GM19043 (cell line): ENCODE results near the gene NUP205.
A peak's percentile ranks its signal among the peaks of the same experiment; 100 is the strongest.
"Not testable (repeated sequence)": the region's sequence is repeated elsewhere in the genome, so short reads cannot be mapped to it uniquely, and the experiment has no call there.

ENCODE experiments used
- ATAC-seq: cut with Tn5 transposase; IDR thresholded peaks from one replicate; pipeline ENCODE4 v1.9.1; 2021; ENCODE audit warnings: low read depth; ENCODE audit not compliant: unreplicated experiment

The NUP205 gene

DNA sequence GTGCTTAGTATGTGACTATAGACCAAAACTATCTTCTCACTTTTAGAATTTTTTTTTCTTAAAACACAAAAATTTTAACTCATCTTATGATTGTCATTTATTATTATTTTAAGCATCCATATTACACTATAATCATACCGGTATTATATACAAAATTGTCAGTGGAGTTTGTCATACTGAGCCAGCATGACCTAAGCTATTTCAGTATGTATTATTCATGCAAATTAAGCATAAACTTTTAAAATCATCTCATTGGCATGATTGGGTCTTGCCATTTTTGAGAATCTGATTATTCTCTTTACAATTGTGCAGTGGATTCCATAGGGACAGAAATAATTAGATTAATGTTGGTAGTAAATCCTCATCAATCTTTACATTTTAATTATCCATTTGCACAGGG lies 58.4 kb downstream of the NUP205 start:
- ATAC-seq = no peak

DNA sequence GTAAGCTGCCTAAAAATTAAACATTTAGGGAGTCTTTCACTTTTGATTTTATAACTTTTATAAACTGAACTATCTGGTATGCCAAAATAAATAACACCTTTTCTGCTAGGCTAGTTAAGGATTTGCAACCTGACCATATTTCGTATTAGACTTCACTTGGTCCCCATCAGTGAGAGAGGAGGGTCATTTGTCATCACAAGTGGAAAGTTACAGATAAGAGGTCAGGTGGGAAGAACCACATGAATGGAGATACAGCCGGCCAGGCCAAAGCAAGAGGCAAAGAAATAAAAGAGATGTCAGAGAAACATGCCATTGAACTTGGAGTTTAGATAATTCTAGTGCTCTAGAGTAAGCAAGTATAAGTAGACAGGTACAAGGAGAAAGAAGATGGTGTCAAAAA lies 60.1 kb downstream of the NUP205 start:
- ATAC-seq = no peak

- ATAC-seq = no peak
Measured at GRCh38 chr7:135618510-135618909, 60.8 kb downstream of the NUP205 start.

DNA sequence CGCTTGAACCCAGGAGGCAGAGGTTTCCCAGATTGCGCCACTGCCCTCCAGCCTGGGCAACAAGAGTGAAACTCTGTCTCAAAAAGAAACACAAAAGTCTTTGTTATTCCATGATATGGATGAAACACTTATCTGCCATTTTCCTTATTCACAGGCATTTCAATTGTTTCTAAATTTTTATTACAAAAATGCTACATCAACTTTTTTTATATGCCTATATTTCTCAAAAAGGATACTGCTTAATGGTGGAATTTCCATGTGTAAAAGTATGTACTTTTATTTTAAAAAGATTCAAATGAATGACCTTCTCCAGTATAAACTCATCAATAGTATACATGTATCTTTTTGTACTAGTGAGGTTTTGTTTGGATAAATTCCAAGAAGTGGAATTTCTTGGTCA lies 62.7 kb downstream of the NUP205 start:
- ATAC-seq = no peak

GRCh38 chr7:135620980-135621850 lies 63.5 kb downstream of the NUP205 start:
- ATAC-seq = no peak

GRCh38 chr7:135634191-135634878 lies 76.6 kb downstream of the NUP205 start:
- no peak for ATAC-seq

- not testable (repeated sequence) for ATAC-seq
Measured at GRCh38 chr7:135639690-135640089, 82.0 kb downstream of the NUP205 start.

DNA sequence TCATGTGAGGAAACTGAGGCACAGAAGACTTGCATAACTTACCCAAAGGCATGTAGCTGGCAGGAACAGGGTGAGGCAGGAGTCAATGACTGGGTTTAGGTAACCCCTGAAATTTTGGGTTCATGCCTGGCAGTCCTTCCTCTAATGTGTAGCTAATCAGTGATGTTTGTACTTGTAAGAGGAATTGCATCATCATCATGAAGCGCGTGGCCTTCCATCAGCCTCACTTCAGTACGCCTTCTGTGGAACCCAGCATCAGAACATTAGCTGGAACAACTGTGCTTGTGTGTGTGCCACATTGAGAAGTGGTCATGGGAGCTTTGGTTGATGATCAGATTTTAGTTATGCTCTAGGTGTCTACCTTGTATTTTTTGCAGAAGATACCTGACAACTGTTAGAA lies 86.4 kb downstream of the NUP205 start:
- ATAC-seq = no peak

GRCh38 chr7:135644729-135645128 lies 87.0 kb downstream of the NUP205 start:
- no peak for ATAC-seq

DNA sequence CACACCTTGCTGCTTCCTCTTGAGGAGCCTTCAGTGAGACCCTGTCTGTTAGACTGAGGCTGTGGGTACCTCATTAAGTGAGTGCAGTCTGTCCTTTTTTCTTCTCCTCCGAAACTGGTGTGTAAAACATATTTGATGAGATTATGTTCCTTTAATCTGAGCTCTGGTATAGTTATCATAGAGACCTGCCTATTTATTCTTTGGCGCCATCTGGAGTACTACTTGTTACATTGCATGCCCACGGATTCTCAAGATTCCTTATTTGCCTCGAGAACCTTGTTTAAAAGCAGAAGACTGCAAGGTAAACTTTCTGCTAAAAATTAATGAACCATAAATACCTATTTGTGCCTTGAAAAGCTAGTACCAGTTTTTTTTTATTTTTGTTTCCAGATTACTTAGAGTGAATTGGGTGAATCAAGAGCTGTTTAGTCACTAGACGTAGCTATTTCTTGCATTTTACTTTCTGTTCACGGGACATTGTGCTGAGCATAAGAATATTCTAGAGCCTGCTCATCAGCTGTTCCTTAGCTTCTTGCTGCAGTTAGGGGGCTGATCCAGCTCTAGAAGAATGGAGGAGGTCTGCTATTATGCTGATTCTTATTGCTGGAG lies 87.7 kb downstream of the NUP205 start:
- peak; percentile 51 for ATAC-seq

- ATAC-seq = no peak
Measured at GRCh38 chr7:135647755-135648154, 90.0 kb downstream of the NUP205 start.

GRCh38 chr7:135648235-135648634 lies 90.5 kb downstream of the NUP205 start:
- no peak for ATAC-seq

DNA sequence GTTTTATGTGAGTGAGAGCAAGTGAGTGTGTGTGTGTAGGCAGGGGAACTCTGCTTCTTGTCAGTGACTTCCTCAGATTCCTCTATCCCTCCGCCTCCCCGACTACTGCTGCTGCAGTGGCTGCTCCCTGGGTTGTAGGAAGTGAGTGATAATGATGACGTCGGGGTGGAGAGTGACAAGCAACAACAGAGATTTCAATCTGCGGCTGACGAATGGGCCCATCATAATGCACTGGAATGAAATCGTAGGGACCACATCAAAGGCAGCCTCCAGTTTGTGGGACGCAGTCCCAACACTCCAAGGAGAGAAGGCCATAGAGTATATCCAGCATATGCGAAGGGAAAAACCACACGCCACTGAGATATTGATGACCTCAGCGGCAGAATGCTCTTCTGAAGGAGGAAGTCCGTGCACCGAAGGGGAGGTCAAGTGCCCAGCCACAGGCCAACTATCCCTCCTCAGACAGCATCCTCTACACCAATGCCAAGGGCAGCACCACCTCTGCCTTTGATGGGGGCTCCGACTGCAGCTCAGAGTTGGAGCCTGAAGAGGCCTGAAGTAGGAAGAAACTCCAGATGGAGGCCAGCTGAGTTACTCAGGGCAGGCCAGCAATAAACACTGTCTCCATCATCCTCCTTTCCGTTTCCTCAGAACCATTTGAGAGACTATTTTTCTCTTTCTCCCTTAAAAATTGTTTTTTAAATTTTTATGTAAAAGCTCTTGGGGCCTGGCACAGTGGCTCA lies 93.3 kb downstream of the NUP205 start:
- ATAC-seq = no peak

DNA sequence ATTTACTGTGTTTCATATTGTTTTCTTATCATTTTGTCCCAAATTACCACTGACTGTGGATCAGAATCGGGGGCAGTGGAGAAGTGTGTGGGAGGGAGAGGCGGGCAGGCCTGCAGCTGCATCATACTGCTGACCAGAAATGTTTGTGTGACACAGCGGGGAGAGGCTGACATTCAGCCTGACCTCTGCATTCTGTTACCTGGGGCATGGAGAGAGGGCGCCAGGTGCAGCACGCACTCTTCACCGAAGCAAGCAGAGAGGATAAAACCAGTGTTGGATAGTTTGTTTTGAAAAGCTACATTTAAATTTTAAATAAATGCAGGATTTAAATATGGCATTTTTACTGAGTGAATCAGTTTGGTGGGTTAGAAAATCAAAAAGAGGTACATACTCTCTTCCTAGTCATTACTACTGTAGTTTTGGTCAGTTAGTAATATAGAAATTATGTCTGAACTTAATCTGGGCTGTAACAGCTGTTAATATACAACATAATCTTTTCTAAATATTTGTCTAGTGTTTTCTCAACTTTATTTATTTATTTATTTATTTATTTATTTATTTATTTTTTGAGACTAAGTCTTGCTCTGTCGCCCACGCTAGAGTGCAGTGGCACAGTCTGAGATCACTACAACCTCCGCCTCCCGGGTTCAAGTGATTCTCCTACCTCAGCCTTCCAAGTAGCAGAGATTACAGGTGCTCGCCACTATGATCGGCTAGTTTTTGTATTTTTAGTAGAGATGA lies 95.8 kb downstream of the NUP205 start:
- no peak for ATAC-seq

DNA sequence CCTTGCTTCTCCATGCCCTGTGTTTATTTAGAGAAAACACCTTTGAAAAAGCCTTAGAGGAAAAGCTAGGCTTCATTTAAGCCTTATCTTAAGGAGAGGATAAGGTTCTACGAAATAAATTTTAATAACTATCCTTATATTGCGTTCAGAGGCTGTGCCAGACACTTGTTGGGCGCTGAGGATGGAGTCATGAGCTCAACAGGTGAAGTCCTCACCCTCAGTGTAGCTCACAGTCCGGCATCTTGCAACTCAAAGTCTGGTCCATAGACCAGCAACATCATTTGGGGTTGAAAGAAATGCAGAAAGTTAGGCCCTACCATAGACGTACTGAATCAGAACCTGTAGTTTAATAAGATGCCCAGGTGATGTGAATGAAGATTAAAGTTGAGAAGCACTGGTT lies 100.8 kb downstream of the NUP205 start:
- no peak for ATAC-seq

DNA sequence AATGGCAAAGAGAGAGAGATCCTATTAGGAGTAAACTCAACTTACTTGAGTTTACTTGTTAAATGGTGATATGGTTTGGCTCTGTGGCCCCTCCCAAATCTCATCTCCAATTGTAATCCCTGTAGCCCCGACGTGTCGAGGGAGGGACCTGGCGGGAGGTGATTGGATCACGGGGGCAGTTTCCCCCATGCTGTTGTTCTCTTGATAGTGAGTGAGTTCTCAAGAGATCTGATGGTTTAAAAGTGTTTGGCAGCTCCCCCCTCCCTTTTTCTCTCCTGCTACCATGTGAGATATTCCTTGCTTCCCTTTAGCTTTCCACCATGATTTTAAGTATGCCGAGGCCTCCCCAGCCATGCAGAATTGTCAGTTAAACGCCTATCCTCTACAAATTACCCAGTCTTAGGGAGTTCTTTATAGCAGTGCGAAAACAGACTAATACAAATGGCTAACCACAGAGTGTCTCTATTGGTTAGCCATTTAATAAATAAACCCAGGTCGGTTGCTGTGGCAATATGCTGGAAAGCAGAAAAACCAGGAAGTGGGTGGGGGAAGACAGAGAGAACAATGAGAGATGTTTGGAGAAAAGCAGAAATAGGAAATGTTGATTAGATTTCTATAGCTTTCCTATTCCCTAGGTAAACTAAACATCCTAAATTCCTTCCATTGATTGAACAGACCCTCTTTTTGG lies 101.6 kb downstream of the NUP205 start:
- no peak for ATAC-seq

DNA sequence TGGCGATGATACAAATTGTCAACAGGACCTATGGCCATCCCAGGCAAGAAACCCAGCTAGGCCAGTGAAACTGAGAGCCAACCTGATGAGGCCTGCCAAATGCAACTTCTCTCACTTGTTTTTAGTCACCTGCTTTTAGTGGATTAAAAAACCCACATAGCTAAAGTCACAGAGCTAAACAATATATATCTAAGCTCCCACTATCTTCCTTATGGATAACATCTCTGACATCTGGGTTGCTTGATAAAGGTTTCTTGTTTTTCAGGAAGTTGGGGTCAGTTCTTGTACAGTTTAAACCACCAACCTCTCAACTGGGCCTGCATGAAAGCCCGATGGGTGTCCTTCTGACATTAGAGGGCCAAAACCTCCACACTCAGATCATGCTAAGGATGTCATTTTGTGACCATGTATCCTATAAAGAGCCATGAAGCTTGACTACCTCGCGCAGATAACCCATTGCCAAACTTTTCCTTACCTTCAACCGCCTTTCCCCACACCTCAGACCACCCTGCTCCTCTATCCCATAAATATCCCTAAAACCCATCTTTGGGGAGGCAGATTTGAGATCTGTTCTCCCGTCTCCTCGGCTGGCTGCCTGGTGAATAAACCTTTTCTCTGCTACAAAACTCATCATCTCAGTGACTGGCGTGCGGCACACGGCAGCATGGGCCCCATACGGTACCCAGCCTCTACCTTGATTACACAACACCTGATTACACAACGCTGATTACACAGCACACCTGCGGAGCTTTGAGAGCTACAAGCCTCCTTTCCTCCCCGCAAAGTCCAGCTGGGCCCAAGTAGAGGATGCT lies 103.8 kb downstream of the NUP205 start:
- no peak for ATAC-seq

GRCh38 chr7:135662123-135662372 lies 104.3 kb downstream of the NUP205 start:
- ATAC-seq = no peak
